IPS-11a (cell line): Measurements from ENCODE around the gene SBK2.
"Not testable (repeated sequence)": the region's sequence is repeated elsewhere in the genome, so short reads cannot be mapped to it uniquely, and the experiment has no call there.

Experiments
- H3K4me3 ChIP-seq: one replicate; pipeline ENCODE4 v1.5.1; 2013; ENCODE audit warnings: low read depth, low read length, control low read depth

Gene SBK2

DNA sequence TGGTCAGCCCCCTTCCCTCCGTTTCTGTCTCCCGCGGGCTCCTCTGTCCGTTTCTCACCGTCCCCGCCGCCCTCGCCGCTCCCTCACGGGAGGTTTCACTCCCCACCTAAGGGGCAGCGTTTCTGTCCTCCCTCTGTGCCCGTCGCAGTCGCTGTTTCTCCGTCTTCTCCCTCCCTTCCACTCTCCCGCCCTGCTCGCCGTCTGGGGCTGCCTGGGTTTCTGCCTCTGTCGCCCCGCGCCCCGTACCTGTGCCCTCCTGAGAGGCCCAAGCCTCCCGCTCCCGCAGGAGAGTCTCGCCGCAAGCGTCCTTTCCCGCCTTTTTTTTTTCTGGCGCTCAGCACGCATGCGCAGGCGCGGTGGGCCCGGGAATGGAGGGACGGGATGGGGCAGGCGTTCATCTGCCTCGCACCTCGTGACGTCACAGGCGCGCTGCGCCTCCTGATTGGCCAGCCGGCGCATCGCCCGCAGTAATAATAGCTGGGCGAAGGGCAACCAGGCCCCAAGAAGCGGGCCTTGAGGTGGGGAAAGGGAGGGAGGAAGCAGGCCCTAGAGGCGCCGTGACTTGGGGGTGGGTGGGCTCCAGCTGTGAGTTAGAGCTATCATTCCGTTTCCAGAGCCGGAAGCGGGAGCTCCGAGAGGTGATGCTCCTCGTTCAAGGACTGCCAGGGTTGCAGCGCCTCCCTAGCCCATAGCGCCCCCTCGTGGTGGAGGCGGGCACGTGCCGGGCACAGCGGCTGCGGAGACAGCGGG lies 33.3 kb downstream of the SBK2 start:
- H3K4me3 ChIP-seq = no peak overlapping the region

DNA sequence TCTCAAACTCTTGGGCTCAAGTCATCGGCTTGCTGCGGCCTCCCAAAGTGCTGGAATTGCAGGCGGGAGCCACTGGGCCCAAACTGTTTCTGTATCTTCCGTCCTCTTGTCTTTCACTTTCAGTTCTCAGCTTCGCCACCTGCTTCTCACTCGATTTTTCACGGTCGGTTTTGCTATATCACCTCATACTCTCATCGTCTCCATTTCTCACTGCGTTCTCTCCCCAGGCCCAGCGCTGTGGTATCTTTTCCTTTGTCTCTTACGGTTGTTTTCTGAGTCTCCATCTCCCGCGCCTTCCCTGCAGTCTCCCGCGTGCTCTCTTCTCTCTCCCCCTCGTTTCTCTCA lies 33.8 kb downstream of the SBK2 start:
- H3K4me3 ChIP-seq = no peak overlapping the region

DNA sequence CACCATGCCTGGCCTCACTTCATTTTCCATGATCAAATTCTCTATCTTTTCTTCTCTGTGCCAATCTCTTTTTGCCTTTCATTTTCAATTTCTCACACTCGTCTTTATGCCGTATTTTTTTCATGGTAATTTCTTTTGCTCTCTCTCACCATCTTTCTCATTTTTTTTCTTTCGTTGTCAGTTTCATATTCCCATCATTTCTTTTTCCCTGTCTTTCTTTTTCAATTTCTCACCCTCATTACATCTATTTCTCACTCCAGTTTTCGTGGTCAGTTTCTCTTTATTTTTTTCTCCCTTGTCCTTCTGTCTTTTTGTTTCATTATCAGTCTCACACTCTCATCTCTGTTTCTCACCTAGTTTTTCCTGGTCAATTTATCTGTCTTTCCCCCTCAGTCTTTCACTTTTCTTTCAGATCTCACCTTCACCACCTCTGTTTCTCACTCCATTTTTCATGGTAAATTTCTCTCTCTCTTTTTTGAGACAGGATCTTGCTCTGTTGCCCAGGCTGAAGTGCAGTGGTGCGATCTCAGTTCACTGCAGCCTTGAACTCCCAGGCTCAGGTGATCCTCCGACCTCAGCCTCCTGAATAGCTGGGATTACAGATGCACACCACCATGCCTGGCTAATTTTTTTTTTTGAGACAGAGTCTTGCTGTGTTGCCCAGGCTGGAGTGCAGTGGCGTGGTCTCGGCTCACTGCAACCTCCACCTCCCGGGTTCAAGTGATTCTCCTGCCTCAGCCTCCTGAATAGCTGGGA lies 34.6 kb downstream of the SBK2 start:
- no peak overlapping the region for H3K4me3 ChIP-seq

DNA sequence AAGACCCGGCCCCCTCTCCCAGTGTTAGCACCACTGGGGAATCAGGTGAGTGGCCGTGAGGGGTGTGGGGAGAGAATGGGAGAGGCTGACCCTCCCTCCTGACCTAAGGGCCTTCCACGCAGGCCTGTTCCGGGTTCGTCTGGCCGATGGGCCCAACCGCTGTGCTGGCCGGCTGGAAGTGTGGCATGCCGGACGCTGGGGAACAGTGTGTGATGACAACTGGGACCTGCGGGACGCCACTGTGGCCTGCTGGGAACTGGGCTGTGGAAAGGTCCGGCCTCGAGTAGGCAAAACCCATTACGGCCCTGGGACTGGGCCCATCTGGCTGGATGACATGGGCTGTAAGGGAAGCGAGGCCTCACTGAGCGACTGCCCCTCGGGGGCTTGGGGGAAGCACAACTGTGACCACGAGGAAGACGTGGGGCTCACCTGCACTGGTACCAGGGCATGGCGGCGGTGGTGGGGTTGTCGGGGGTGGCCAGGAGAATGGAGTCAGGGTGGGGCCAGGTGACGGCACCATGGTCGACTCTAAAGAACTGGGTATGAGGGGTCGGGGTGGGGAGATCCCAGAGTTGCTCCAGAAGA lies 36.5 kb downstream of the SBK2 start:
- H3K4me3 ChIP-seq = no peak overlapping the region

DNA sequence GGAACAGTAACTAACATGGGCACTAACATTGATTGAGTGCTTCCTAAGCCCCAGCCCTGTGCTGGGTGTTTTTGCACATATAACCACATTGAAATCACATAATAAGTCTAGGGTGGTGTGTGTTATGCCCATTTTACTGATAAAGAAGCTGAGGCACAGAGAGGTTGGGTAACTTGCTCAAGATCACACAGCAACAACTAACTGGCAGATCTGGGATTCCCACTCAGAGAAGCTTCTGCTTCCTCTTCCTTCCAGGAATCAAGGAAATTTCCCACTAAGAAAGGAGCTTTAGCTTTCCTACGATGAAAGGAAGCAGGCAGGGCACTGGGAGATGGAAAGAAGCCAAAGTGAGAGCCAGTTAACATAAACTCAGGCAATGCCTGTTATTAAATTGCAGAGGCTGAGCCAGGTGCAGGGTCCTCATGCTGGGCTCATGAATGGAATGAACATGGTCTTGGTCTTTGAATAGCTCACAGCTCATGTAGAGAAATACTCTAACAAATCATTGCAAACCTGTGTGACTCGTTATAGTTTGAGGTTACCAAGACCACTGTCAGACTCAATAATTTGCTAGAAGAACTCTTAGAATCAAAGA lies 38.6 kb downstream of the SBK2 start:
- H3K4me3 ChIP-seq = no peak overlapping the region

DNA sequence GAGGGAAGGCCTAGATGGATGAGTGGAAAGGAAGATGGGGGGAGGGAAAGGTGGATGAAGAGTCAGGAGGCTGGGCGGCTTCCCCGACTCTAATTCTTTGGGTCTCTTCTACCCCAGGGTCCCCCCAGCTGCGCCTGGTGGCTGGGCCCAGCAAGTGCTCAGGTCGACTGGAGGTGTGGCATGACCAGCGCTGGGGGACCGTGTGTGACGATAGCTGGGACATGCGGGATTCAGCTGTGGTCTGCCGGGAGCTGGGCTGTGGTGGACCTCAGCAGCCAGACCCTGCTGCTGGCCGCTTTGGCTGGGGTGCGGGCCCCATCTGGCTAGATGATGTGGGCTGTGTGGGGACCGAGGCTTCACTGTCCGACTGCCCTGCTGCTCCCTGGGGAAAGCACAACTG lies 39.2 kb downstream of the SBK2 start:
- no peak overlapping the region for H3K4me3 ChIP-seq

DNA sequence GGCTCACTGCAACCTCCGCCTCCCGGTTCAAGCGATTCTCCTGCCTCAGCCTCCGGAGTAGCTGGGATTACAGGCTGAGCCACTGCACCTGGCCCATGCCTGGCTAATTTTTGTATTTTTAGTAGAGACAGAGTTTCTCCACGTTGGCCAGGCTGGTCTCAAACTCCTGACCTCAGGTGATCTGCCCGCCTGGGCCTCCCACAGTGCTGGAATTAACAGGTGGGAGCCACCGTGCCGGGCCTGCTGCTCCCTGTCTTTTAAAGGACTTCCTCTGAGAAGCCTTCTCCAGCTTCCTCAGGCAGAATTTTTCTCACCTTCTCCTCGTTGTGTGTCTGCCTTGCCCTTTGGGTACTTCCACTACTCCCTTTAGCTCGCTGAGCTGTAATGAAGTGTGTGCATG lies 40.1 kb downstream of the SBK2 start:
- H3K4me3 ChIP-seq = not testable (repeated sequence)

DNA sequence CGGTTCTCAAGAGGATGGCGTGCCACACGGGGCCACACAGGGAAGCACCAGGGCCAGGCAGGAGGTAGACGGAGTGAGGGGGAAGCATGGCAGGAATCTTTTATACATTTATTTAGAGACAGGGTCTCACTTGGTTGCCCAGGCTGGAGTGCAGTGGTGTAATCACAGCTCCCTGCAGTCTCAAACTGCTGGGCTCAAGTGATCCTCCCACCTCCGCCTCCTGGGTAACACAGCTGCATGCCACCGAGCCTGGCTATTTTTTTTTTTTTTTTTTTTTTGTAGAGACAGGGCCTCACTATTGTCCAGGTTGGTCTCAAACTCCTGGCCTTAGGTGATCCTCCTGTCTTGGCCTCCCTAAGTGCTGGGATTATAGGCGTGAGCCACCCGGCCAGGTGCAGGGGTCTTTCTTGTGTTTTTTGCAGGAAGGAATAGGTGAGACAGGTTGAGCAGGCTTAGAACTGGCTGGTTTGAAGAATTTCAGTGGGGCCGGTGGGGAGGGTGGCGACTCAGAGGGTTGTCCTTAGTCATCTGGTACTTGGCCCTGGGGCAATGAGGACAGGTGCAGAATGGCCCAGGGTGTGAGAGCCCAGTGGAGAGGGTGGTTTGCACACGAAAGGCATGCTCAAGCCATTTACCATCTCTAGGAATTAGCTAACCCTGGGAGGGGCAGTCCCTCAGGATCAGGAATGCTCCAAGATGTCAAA lies 41.1 kb downstream of the SBK2 start:
- H3K4me3 ChIP-seq = no peak overlapping the region

DNA sequence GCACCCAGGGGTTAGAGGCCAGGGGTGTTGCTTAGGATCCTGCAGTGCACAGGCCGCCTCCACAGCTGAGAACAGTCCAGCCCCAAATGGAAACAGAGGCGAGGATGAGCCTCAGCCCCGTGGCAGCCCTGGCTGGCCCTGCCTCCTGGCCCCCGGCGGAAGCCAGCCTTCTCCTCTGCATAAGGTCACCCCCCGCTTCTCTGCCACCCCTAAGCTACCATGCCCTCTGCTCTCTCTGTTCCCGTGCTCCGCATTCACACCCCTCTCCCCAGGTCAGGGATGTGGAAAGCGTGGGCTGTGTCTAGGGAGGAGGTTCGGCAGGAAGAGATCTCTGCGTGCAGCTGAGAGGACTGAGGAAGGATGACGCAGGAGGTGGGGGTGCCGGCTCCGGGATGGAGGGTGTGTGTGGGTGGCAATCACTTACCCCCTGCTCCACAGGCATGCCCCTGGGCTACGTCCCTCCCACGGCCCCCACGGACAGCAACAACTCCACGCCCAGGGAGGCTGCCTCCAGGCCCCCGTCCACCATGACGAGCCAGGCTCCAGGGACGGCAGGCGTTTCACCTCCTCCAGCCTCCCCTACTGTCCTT lies 42.7 kb downstream of the SBK2 start:
- no peak overlapping the region for H3K4me3 ChIP-seq

DNA sequence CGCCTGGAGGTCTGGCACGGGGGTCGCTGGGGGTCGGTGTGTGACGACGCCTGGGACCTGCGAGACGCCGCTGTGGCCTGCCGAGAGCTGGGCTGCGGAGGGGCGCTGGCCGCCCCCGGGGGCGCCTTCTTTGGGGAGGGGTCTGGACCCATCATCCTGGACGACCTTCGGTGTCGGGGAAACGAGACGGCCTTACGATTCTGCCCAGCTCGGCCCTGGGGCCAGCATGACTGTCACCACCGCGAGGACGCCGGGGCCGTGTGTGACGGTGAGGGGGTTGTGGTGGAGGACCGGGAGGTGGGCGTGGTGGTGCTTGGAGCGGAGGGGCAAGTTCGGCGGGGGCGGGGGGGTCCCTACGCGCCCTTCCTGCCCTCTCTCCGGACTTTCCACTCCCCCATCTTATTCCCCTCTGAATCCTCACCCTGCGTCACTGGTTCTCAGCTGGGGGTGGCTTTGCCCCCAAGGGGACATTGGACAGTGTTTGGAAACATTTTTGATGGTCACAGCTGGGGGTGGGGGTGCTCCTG lies 43.2 kb downstream of the SBK2 start:
- no peak overlapping the region for H3K4me3 ChIP-seq

DNA sequence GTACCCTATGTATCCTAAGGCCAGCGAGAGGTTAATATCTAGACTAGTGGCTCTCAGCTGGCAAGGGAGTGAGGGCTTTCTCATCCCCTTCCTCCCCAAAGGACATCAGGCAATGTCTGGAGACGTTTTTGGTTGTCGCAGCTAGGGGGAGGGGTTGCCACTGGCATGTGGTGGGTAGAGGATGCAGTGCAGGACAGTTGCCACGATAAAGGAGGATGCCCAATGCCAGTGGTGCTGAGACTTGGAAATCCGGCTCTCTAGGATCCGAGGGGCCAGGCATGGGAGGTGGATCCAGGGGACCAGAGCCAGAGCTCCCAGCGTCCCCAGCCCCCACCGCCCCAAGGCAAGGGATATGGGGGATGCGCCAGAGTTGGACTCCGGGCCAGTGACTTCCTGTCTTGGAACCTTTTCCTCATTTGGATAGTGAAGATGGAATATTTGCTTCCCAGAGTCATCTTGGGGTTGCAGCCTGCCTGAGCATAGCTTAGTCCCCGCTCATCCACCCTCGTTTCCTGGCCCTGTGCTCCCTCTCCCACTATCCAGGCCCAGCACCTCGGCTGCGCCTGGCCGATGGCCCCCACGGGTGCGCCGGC lies 43.8 kb downstream of the SBK2 start:
- H3K4me3 ChIP-seq = no peak overlapping the region

DNA sequence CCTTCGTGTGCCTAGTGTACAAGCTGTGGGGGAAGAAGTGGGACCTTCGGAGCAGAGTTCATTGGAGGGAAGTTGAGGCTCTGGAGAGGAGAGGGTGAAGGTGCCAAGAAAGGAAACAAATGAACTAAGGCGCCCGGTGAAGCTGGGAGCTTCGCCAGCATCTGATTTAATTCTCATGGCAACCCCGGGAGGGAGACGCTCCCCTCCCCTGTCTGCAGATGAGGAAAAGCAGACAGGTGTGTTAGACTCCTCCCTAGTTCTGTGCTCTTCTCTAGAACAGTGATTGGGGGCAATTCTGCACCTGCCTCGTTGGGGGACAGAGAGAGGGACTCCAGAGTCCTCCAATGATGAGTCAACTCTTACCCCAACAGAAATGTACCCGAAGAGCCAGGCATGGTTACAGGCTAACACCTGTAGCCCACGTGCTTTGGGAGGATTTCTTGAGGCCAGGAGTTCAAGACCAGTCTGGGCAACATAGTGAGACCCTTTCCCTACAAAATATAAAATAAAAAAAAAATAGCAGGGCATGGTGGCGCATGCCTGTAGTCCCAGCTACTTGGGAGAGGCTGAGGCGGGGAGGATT lies 44.5 kb downstream of the SBK2 start:
- no peak overlapping the region for H3K4me3 ChIP-seq

DNA sequence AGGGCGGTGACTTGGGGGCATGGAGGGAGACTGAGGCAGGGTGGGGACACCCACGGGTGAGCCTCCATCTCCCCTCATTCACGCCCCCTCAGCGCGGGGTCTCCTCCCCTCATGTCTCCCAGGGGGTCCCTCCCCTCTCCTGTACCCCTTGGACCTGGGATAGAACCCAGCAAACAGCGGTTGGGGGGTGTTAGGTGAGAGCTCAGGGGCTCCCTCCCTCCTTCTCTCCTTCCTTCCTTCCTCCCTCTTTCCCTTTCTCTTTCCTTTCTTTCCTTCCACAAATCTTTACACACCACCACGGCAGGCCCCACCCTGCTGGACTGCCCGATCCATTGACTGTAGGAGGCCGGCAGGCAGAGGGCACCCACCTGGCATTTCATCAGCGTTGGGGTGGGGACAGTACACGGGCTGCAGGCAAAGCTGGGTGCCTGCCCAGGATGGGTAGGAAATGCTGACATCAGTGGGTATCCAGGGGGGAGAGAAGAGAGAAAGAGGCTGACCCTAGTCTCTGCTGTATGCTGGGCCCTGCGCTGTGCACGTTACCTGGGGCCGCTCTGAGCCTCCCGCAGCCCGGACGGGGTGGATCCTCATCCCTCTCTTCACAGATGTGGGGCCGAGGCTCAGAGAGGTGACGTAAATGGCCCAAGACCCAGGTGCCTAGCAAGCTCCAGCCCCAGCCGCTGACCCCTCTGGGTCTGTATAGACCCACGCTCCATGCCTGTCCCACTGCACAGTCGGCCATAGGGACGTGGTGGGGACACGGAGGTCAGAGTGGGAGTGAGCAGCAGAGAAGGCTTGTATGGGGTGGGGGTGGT lies 45.2 kb downstream of the SBK2 start:
- H3K4me3 ChIP-seq = no peak overlapping the region

DNA sequence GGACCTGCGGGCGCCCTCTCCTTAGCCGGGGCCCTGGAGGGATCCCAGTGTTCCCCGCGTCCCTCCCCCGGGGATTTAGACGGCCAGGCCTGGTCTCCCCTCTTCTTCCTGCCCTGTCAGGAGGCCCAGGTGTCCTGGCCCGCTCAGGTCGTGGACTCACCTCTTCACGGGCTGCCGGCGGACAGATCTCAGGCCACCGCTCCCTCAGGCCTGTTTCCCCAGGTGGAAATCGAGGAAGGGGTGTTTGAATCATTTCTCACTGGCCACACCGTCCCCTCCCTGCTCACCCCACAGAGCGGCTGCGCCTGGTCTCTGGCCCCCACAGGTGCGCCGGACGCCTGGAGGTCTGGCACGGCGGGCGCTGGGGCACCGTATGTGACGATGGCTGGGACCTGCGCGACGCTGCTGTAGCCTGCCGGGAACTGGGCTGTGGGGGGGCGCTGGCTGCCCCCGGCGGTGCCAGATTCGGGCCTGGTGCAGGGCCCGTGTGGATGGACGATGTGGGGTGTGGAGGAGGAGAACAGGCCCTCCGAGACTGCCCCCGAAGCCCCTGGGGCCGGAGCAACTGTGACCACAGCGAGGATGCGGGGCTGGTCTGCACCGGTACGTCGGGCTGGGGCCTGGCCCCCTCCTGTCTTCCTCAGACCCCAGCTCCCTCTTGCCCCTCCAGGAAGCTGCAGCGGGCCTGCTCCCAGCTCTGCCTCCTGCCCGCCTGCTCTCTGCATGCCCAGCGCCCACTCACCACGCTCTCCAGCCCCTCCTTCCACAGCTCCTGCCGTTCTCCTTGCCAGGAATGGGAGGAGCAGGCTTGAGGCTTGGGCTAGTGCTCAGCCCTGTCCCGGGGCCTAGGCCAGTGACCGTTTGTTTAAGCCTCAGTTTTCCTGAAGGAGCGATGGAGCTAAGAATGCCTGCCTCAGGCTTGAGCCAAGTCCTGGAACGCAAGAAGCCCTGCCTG lies 46.2 kb downstream of the SBK2 start:
- no peak overlapping the region for H3K4me3 ChIP-seq

DNA sequence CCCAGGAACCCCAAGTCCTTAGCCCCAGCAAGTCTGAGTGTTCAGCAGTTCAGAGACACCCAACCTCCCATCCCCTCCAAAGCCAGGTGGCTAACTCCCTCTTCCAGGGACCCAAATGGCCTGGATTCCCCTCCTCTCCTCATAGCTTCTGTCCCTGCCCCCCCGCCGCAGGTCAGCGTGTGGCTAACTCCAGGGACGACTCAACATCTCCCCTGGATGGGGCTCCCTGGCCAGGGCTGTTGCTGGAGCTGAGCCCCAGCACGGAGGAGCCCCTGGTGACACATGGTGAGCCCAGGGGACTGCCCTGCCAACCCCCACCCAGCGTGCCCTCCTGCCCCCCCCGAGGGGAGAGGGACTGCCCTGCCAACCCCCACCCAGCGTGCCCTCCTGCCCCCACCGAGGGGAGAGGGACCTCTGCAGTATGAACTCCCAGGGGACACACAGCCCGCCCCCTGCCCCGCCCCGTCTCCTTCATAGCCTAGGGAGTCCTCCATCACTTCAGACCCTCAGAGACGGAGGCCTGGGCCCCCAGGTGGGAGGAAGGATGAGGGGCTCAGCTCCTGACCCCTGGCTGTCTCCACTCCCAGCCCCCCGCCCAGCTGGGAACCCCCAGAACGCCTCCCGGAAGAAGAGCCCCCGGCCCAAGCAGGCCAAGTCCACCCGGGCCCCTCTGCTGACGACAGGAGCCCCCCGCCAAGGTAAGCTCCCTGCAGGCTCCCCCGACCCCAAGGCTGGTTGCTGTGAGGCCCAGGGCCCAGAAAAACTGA lies 47.0 kb downstream of the SBK2 start:
- no peak overlapping the region for H3K4me3 ChIP-seq

DNA sequence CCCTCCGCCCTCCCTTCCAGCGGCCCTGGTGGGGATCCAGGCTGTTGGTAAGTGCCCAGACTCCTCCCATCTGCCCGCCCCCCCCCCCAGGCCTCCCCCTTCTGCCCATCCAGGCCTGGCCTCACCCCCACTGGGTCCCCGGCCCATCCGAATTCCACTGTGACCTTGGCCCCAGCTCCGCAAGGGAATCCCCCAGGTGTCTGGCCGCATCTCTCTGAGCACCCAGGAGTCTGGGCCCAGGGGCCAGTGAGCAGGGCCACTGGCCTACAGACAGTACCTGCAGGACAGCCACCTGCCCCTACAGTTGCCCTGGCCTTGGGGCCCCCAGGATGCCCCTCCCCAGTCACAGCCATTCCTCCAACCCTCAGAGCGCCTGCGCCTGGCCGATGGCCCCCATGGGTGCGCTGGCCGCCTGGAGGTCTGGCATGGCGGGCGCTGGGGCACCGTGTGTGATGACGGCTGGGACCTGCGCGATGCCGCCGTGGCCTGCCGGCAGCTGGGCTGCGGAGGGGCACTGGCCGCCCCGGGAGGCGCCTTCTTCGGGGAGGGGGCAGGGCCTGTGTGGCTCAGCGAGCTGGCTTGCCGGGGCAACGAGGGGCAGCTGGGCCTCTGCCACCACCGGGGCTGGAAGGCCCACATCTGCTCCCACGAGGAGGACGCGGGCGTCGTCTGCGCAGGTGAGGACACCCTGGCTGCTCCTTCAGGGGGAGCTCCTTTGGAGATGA lies 47.8 kb downstream of the SBK2 start:
- no peak overlapping the region for H3K4me3 ChIP-seq
